CD8-positive, alpha-beta memory T cell (primary cell): ENCODE data around the gene TXK. TPM values are rescaled to one million over a fixed set of nuclear protein-coding genes. Genes with fewer than 3 reads are reported as not detected.

Experiments used
- CTCF ChIA-PET: fragments of 350-600 bp; sonication (Branson Sonifier 250); formaldehyde crosslinking; loops from one replicate; lab custom pipeline; 2021; ENCODE audit warnings: antibody characterized with exemption; lab: Charles Lee
- POLR2A ChIA-PET: fragments of 350-600 bp; sonication (Branson Sonifier 250); formaldehyde crosslinking; loops from one replicate; lab custom pipeline; 2021; ENCODE audit warnings: antibody characterized with exemption; lab: Charles Lee
- DNase-seq, 5 donors: peaks; one replicate each; pipeline versions ENCODE4 v3.0.0 to v3.0.0-alpha.2; 2020 to 2022; ENCODE audit warnings: mixed read lengths in 1 of 5
- H3K27ac ChIP-seq: one replicate; pipeline ENCODE4 v1.7.0; 2013; ENCODE audit warnings: low read depth, mild to moderate bottlenecking, low read length, moderate library complexity
- H3K27me3 ChIP-seq: 2 replicates; pipeline ENCODE4 v1.7.0; 2013; ENCODE audit warnings: low read length, mild to moderate bottlenecking; ENCODE audit not compliant: insufficient read depth, poor library complexity, severe bottlenecking
- H3K36me3 ChIP-seq: 2 replicates; pipeline ENCODE4 v1.7.0; 2013; ENCODE audit warnings: mild to moderate bottlenecking, low read length, moderate library complexity; ENCODE audit not compliant: insufficient read depth
- H3K4me1 ChIP-seq: 2 replicates; pipeline ENCODE4 v1.7.0; 2013; ENCODE audit warnings: mild to moderate bottlenecking, low read length, moderate library complexity; ENCODE audit not compliant: insufficient read depth
- H3K4me3 ChIP-seq: 2 replicates; pipeline ENCODE4 v1.7.0; 2013; ENCODE audit warnings: mild to moderate bottlenecking, low read length
- H3K9me3 ChIP-seq: 2 replicates; pipeline ENCODE4 v1.7.0; 2013; ENCODE audit warnings: mild to moderate bottlenecking, low read length
- H3K27ac Mint-ChIP-seq, 8 donors: one replicate each; pipeline ENCODE4 v1.8.0; 2020 to 2021; ENCODE audit warnings: mixed read lengths in 8 of 8, mild to moderate bottlenecking in 6 of 8, inconsistent platforms in 3 of 8, moderate library complexity in 3 of 8
- H3K27me3 Mint-ChIP-seq, 2 donors: one replicate each; pipeline ENCODE4 v1.8.0; 2020 to 2021; ENCODE audit warnings: mixed read lengths in 2 of 2, mild to moderate bottlenecking in 1 of 2, moderate library complexity in 1 of 2
- H3K36me3 Mint-ChIP-seq, 3 donors: one replicate each; pipeline ENCODE4 v1.8.0; 2020 to 2021; ENCODE audit warnings: mixed read lengths in 3 of 3, inconsistent platforms in 1 of 3, mild to moderate bottlenecking in 1 of 3
- H3K4me1 Mint-ChIP-seq, 3 donors: one replicate each; pipeline ENCODE4 v1.8.0; 2020 to 2021; ENCODE audit warnings: mixed read lengths in 3 of 3, inconsistent platforms in 1 of 3, mild to moderate bottlenecking in 1 of 3
- H3K4me3 Mint-ChIP-seq, 7 donors: one replicate each; pipeline ENCODE4 v1.8.0; 2020 to 2021; ENCODE audit warnings: mixed read lengths in 7 of 7, mild to moderate bottlenecking in 6 of 7, moderate library complexity in 4 of 7, inconsistent platforms in 2 of 7
- H3K9me3 Mint-ChIP-seq, 5 donors: one replicate each; pipeline ENCODE4 v1.8.0; 2020 to 2022; ENCODE audit warnings: mixed read lengths in 5 of 5, mild to moderate bottlenecking in 3 of 5, moderate library complexity in 2 of 5, inconsistent platforms in 1 of 5
- polyA plus RNA-seq: library from polyadenylated mRNA; unstranded; fragments of 300-500 nt; fragmentation: Illumina TruSeq; gene quantifications from one replicate; pipeline ENCODE4 v1.2.3, GENCODE V29; 2021
- total RNA-seq, 2 experiments: library from RNA; stranded (reverse); gene quantifications; one replicate each; pipeline ENCODE4 v1.2.3, GENCODE V29; 2021

TXK gene
- total and polyA plus RNA-seq, 3 experiments from 2014 or later = 6.0 to 70.0 (median 6.4) TPM

GRCh38 chr4:48030470-48030869 lies 103.6 kb downstream of the TXK start:
- Histone ChIP-seq H3K4me1 (no peaks in the 10 kb centered on the region), H3K27me3 (no peaks in the 10 kb centered on the region), H3K27ac (no peak overlapping the region), H3K36me3 (no peaks in the 10 kb centered on the region), H3K9me3 (no peaks in the 10 kb centered on the region), H3K4me3 (no peak overlapping the region)
- Mint-ChIP-seq H3K27me3 (peaks cover 4 to 7% of the 10 kb centered on the region in 2 donors), H3K4me1 (peaks cover 3 to 15% (median 14%) of the 10 kb centered on the region in 3 donors), H3K27ac (peak overlapping the region in 1 of 8 donors; percentile 3), H3K9me3 (no peaks in the 10 kb centered on the region), H3K36me3 (no peaks in the 10 kb centered on the region), H3K4me3 (no peak overlapping the region)
- ChIA-PET POLR2A (no interaction called here), CTCF (interaction anchor here (1.8 to 2.5 kb wide), 2 partner anchors 57 to 109 kb away, joined by 5 to 9 read pairs; no protein-coding TSS in a partner anchor)
- DNase-seq = no peak

GRCh38 chr4:48028696-48029095 lies 105.4 kb downstream of the TXK start:
- no peak overlapping the region for H3K27ac ChIP-seq
- CTCF ChIA-PET = interaction anchor here (0.9 to 1.3 kb wide), 2 partner anchors 9 to 12 kb away, joined by 3 read pairs; no protein-coding TSS in a partner anchor
- Mint-ChIP-seq H3K4me1 (peaks cover under 1 to 11% (median 10%) of the 10 kb centered on the region in 3 donors), H3K27me3 (peaks cover 12 to 15% of the 10 kb centered on the region in 2 donors), H3K4me3 (no peak overlapping the region), H3K27ac (no peak overlapping the region), H3K36me3 (peaks cover 0 to 3% (median 0%) of the 10 kb centered on the region in 3 donors), H3K9me3 (no peaks in the 10 kb centered on the region)
- no peaks in the 10 kb centered on the region for H3K9me3 ChIP-seq
- H3K36me3 ChIP-seq = no peaks in the 10 kb centered on the region
- DNase-seq = no peak
- no peaks in the 10 kb centered on the region for H3K4me1 ChIP-seq
- H3K27me3 ChIP-seq = no peaks in the 10 kb centered on the region
- POLR2A ChIA-PET = no interaction called here
- no peak overlapping the region for H3K4me3 ChIP-seq

DNA sequence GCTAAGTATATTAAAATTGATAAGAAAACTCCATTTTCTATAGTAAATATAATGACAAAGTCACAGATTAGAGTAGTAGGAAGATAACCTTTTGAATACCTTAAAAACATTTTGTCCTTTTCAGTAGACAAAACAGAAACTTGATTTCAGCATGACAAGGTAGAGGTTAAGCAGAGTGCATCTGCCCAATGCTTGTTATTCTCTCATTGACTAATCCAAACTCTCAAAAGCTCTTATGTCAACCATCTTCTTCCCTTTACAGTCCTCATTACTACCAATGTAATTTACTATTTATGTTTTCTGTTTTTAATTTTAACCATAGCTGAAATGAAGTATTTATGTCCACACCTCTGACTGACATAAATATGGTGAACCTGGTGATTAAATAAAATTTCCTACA lies 106.4 kb downstream of the TXK start:
- ChIA-PET CTCF (interaction anchor here (0.5 to 1.3 kb wide), 3 partner anchors 8 to 14 kb away, joined by 3 read pairs; no protein-coding TSS in a partner anchor), POLR2A (no interaction called here)
- Mint-ChIP-seq H3K9me3 (no peaks in the 10 kb centered on the region), H3K27ac (no peak overlapping the region), H3K4me1 (peaks cover 0 to 10% (median 9%) of the 10 kb centered on the region in 3 donors), H3K36me3 (peaks cover 0 to 3% (median 0%) of the 10 kb centered on the region in 3 donors), H3K27me3 (peaks cover 15 to 18% of the 10 kb centered on the region in 2 donors), H3K4me3 (no peak overlapping the region)
- H3K27ac ChIP-seq = no peak overlapping the region
- no peaks in the 10 kb centered on the region for H3K4me1 ChIP-seq
- H3K4me3 ChIP-seq = no peak overlapping the region
- H3K27me3 ChIP-seq = no peaks in the 10 kb centered on the region
- H3K36me3 ChIP-seq = no peaks in the 10 kb centered on the region
- DNase-seq = no peak
- H3K9me3 ChIP-seq = no peaks in the 10 kb centered on the region

DNA sequence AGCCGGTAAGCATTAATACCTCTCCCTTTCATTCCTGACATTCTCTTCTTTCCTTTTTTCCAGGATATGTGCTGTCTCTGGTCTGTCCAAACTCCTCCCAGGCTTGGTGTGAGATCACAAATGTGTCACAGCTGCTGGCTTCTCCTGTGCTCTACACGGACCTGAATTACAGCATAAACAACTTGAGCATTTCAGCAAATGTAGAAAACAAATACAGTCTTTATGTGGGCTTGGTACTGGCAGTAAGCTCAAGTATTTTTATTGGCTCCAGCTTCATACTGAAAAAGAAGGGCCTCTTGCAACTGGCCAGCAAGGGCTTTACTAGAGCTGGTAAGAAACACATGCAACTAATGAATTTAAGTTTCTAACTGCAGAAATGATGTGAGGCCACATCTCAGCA lies 109.0 kb downstream of the TXK start:
- H3K4me3 Mint-ChIP-seq = no peak overlapping the region

DNA sequence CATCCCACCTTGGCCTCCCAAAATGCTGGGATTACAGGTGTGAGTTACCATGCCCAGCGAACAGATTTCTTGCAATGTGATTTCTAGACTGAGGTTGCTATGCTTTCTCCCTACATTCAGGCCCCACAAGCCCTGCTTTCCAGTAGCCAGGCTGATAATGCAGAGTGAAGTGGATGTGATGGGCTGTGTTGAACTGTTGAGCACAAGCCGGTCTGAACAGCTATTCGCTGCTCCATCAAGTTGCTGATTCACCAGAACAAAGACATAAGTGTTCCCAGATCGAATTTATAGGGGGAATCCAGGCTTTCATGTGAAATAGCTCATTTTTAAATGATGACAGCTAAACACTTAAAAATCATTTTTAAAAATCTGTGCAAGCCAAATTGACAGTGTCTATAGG lies 109.5 kb downstream of the TXK start:
- H3K9me3 ChIP-seq = no peaks in the 10 kb centered on the region
- H3K4me1 ChIP-seq = no peaks in the 10 kb centered on the region
- H3K27ac ChIP-seq = no peak overlapping the region
- Mint-ChIP-seq H3K4me3 (no peak overlapping the region), H3K36me3 (peaks cover 0 to 3% (median 0%) of the 10 kb centered on the region in 3 donors), H3K27ac (no peak overlapping the region), H3K4me1 (peaks cover 0 to 10% (median 9%) of the 10 kb centered on the region in 3 donors), H3K27me3 (peaks cover 16 to 26% of the 10 kb centered on the region in 2 donors), H3K9me3 (no peaks in the 10 kb centered on the region)
- ChIA-PET CTCF (no interaction called here), POLR2A (no interaction called here)
- DNase-seq = no peak
- H3K4me3 ChIP-seq = no peak overlapping the region
- no peaks in the 10 kb centered on the region for H3K36me3 ChIP-seq
- H3K27me3 ChIP-seq = no peaks in the 10 kb centered on the region

More for the DNA sequence above, 109.0 kb downstream of the TXK start:
- Histone ChIP-seq H3K4me1 (no peaks in the 10 kb centered on the region), H3K36me3 (no peaks in the 10 kb centered on the region), H3K9me3 (no peaks in the 10 kb centered on the region), H3K27ac (no peak overlapping the region), H3K4me3 (no peak overlapping the region), H3K27me3 (no peaks in the 10 kb centered on the region)
- POLR2A ChIA-PET = no interaction called here
- Mint-ChIP-seq H3K27ac (no peak overlapping the region), H3K9me3 (no peaks in the 10 kb centered on the region), H3K4me1 (peaks cover 0 to 10% (median 9%) of the 10 kb centered on the region in 3 donors), H3K36me3 (peaks cover 0 to 3% (median 0%) of the 10 kb centered on the region in 3 donors), H3K27me3 (peaks cover 16 to 26% of the 10 kb centered on the region in 2 donors)
- CTCF ChIA-PET = no interaction called here
- no peak for DNase-seq

DNA sequence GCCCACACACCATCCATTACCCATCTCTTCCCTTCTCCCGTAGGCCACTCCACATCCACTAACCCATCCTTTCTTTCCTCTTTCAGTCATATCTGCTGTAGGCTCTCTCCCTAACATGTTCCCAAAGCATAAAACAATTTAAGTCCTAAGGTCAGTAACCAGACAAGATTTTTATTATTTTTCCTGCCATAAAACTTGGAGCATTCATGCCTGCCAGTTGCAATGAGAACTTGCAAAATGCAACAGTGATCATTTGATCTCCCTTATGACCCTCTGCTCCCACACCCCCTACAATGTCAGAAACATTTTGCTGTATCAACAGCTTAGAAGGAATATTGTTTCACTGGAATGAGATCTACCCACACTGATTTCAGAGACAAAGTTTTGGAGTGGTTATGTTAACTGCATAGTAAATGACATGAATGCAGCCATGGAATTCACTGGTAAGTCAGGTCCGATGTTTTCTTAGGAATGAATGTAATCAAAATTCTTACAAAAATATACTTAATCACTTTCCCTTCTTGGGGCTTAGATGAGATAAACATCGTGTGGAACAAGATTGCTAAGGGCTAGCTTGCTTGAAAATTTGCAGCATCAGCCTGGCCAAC lies 111.8 kb downstream of the TXK start:
- H3K27ac ChIP-seq = no peak overlapping the region
- no peak overlapping the region for H3K4me3 ChIP-seq
- no peaks in the 10 kb centered on the region for H3K27me3 ChIP-seq
- no peaks in the 10 kb centered on the region for H3K9me3 ChIP-seq
- H3K9me3 Mint-ChIP-seq = no peaks in the 10 kb centered on the region
- peaks cover 0 to 3% (median 0%) of the 10 kb centered on the region in 3 donors for H3K36me3 Mint-ChIP-seq
- no peak overlapping the region for H3K27ac Mint-ChIP-seq
- CTCF ChIA-PET = no interaction called here
- peaks cover 17 to 26% of the 10 kb centered on the region in 2 donors for H3K27me3 Mint-ChIP-seq
- no peak overlapping the region for H3K4me3 Mint-ChIP-seq
- peaks cover 2% of the 10 kb centered on the region for H3K4me1 ChIP-seq
- H3K4me1 Mint-ChIP-seq = peaks cover 3 to 4% (median 3%) of the 10 kb centered on the region in 3 donors
- POLR2A ChIA-PET = no interaction called here
- no peak for DNase-seq
- no peaks in the 10 kb centered on the region for H3K36me3 ChIP-seq

DNA sequence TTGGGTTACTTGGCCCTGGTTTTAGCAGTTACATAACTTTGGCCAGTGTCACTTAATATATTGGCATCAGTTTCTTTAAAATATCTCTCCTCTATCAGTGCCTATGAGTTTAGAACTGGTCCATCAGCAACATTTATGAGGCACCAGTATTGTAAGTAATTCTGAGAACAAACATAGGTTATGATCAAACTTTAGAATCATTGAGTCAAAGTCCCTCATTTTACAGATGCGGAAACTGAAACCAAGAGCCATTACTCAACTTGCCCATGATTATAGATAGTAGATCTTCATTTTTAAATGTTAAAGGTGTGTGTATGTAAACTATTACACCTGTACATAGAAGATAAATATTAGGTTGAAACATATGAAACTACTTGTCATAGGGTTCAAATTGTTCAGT lies 113.0 kb downstream of the TXK start:
- H3K27ac Mint-ChIP-seq = no peak overlapping the region
- ChIA-PET CTCF (no interaction called here), POLR2A (no interaction called here)
- Histone ChIP-seq H3K4me1 (peaks cover 5% of the 10 kb centered on the region), H3K27ac (no peak overlapping the region), H3K9me3 (no peaks in the 10 kb centered on the region), H3K4me3 (no peak overlapping the region), H3K36me3 (no peaks in the 10 kb centered on the region), H3K27me3 (no peaks in the 10 kb centered on the region)
- H3K36me3 Mint-ChIP-seq = peaks cover 0 to 3% (median 0%) of the 10 kb centered on the region in 3 donors
- DNase-seq = no peak
- H3K4me3 Mint-ChIP-seq = no peak overlapping the region
- peaks cover 18 to 27% of the 10 kb centered on the region in 2 donors for H3K27me3 Mint-ChIP-seq
- no peaks in the 10 kb centered on the region for H3K9me3 Mint-ChIP-seq
- H3K4me1 Mint-ChIP-seq = peaks cover 7 to 10% (median 8%) of the 10 kb centered on the region in 3 donors

DNA sequence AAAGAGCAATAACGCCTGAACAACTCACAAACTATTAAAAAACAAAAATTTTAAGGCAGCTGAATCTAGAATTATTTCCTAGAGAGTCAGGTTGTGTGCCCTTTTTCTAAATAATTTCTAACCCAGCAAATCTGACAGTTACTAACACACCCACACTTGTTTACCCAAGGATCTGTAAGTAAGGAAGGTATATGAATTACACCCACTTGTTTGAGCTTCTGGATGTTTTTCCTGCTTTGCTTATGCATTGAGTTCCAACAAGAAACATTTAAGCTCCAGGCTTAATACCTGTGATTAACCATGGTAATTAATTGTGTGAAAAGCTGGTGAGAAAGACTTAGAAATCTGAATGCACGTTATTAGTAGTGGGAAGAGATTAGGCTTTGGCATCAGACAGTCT lies 115.9 kb downstream of the TXK start:
- Histone ChIP-seq H3K4me1 (peaks cover 11% of the 10 kb centered on the region), H3K36me3 (no peaks in the 10 kb centered on the region), H3K27ac (no peak overlapping the region), H3K4me3 (no peak overlapping the region), H3K27me3 (no peaks in the 10 kb centered on the region), H3K9me3 (no peaks in the 10 kb centered on the region)
- Mint-ChIP-seq H3K4me3 (peak overlapping the region in 1 of 7 donors; percentile 86), H3K9me3 (no peaks in the 10 kb centered on the region), H3K27me3 (peaks cover 6 to 21% of the 10 kb centered on the region in 2 donors), H3K4me1 (peaks cover 11 to 16% (median 12%) of the 10 kb centered on the region in 3 donors), H3K36me3 (no peaks in the 10 kb centered on the region), H3K27ac (no peak overlapping the region)
- CTCF ChIA-PET = interaction anchor here (0.9 to 1.9 kb wide), 5 partner anchors 15 to 91 kb away, joined by 3 to 5 read pairs (median 3); no protein-coding TSS in a partner anchor
- POLR2A ChIA-PET = no interaction called here
- DNase-seq = no peak
